HEK293T (cell line): Measurements from ENCODE around the gene PCMTD2.

ENCODE experiments used
- CTCF ChIA-PET: fragments of 350-600 bp; formaldehyde crosslinking; extraction: SDS; loops from one replicate; lab custom pipeline; 2021; ENCODE audit warnings: antibody characterized with exemption, inconsistent platforms; lab: Yijun Ruan, JAX
- POLR2A ChIA-PET: fragments of 350-600 bp; formaldehyde crosslinking; extraction: SDS; loops from one replicate; lab custom pipeline; 2020; ENCODE audit warnings: antibody characterized with exemption, inconsistent platforms; lab: Yijun Ruan, JAX
- DNase-seq: peaks from one replicate; pipeline ENCODE4 v3.0.0; 2012; ENCODE audit warnings: mixed read lengths; ENCODE audit errors: extremely low spot score
- ARNT ChIP-seq: fragments of 450-650 bp; IDR thresholded peaks from 2 replicates; pipeline ENCODE4 v1.6.1; 2017; ENCODE audit warnings: mild to moderate bottlenecking
- BHLHE40 ChIP-seq: fragments of 450-650 bp; IDR thresholded peaks from 2 replicates; pipeline ENCODE4 v1.6.1; 2016; ENCODE audit warnings: mild to moderate bottlenecking, moderate library complexity, borderline replicate concordance
- CTBP1 ChIP-seq: fragments of 450-650 bp; IDR thresholded peaks from 2 replicates; pipeline ENCODE4 v1.6.1; 2016; ENCODE audit warnings: borderline replicate concordance
- ELF4 ChIP-seq: fragments of 450-650 bp; IDR thresholded peaks from 2 replicates; pipeline ENCODE4 v1.6.1; 2017; ENCODE audit warnings: antibody characterized with exemption
- FOXA1 ChIP-seq: fragments of 450-650 bp; IDR thresholded peaks from 2 replicates; pipeline ENCODE4 v1.6.1; 2016; ENCODE audit warnings: mild to moderate bottlenecking
- FOXK2 ChIP-seq: fragments of 450-650 bp; IDR thresholded peaks from 2 replicates; pipeline ENCODE4 v1.6.1; 2016; ENCODE audit warnings: mild to moderate bottlenecking
- FOXM1 ChIP-seq: fragments of 450-650 bp; IDR thresholded peaks from 2 replicates; pipeline ENCODE4 v1.6.1; 2017; ENCODE audit warnings: mild to moderate bottlenecking, borderline replicate concordance
- HDGF ChIP-seq: fragments of 450-650 bp; IDR thresholded peaks from 2 replicates; pipeline ENCODE4 v1.6.1; 2017; ENCODE audit warnings: antibody characterized with exemption, borderline replicate concordance
- L3MBTL2 ChIP-seq: fragments of 450-650 bp; conservative IDR thresholded peaks from 2 replicates; pipeline ENCODE4 v1.6.1; 2016; ENCODE audit warnings: mild to moderate bottlenecking
- LEF1 ChIP-seq: fragments of 450-650 bp; IDR thresholded peaks from 2 replicates; pipeline ENCODE4 v1.6.1; 2017; ENCODE audit warnings: mild to moderate bottlenecking, borderline replicate concordance
- NFRKB ChIP-seq: fragments of 450-650 bp; IDR thresholded peaks from 2 replicates; pipeline ENCODE4 v1.6.1; 2016; ENCODE audit warnings: mild to moderate bottlenecking, moderate library complexity
- PKNOX1 ChIP-seq: fragments of 450-650 bp; IDR thresholded peaks from 2 replicates; pipeline ENCODE4 v1.6.1; 2016
- SP1 ChIP-seq: fragments of 450-650 bp; IDR thresholded peaks from 2 replicates; pipeline ENCODE4 v1.6.1; 2017
- SUZ12 ChIP-seq: fragments of 450-650 bp; IDR thresholded peaks from 2 replicates; pipeline ENCODE4 v1.6.1; 2016; ENCODE audit warnings: mild to moderate bottlenecking
- TARDBP ChIP-seq: fragments of 450-650 bp; IDR thresholded peaks from 2 replicates; pipeline ENCODE4 v1.6.1; 2016
- ZNF384 ChIP-seq: fragments of 450-650 bp; IDR thresholded peaks from 2 replicates; pipeline ENCODE4 v1.6.1; 2016

PCMTD2 gene

DNA sequence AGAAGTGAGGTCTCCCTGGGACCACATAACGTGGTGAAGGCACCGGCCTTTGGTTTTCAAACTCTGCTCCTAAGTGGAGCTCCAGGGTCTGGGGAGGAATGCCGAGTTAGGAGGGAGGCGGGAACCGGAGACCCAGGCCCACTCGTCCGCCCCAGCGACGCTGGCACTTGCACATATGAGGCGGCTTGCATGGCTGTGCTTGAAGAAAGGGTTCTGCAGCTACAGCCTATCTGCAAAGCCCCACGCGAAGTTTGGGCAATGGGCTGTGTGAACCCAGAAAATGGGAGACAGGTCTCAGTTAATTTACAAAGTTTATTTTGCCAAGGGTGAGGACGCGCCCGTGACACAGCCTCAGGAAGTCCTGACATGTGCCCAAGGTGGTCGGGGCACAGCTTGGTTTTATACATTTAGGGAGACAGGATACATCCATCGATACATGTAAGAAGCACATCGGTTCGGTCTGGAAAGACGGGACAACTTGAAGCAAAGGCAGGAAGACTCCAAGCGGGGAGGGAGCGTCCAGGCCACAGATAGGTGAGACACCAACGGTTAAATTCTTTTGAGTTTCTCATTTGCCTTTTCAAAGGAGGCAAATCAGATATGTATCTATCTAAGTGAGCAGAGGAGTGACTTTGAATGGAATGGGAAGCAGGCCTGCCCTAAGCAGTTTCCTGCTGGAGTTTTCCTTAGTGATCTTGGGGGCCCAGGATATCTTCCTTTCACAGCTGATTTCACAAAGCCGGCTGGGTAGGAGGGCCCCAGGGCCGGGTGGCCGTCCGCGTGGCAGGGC lies 782 bp upstream of the PCMTD2 start:
- no peak for DNase-seq
- TF ChIP-seq SUZ12 (no peak), ZNF384 (no peak), FOXK2 (no peak), BHLHE40 (no peak), FOXA1 (no peak), SP1 (no peak), NFRKB (no peak), HDGF (no peak), CTBP1 (no peak), TARDBP (no peak), PKNOX1 (no peak), LEF1 (no peak), FOXM1 (no peak), ARNT (no peak), L3MBTL2 (no peak), ELF4 (no peak)
- POLR2A ChIA-PET = interaction anchor here (1.1 to 3.0 kb wide), 4 partner anchors 9 to 57 kb away, joined by 3 to 17 read pairs (median 3); no protein-coding TSS in a partner anchor
- CTCF ChIA-PET = no interaction called here

GRCh38 chr20:64256282-64256935 lies 861 bp downstream of the PCMTD2 start:
- CTCF ChIA-PET = no interaction called here
- DNase-seq = no peak
- TF ChIP-seq TARDBP (no peak), HDGF (no peak), PKNOX1 (no peak), NFRKB (no peak), CTBP1 (no peak), L3MBTL2 (no peak), SUZ12 (no peak), FOXA1 (no peak), FOXM1 (no peak), ZNF384 (no peak)
- POLR2A ChIA-PET = interaction anchor here (0.9 to 3.0 kb wide), 4 partner anchors 8 to 58 kb away, joined by 3 to 17 read pairs (median 3); no protein-coding TSS in a partner anchor

- TF ChIP-seq TARDBP = no peak
- TF ChIP-seq FOXA1 = no peak
- TF ChIP-seq PKNOX1 = no peak
- no peak for TF ChIP-seq LEF1
- no peak for TF ChIP-seq CTBP1
- no peak for TF ChIP-seq NFRKB
- TF ChIP-seq SUZ12 = no peak
- TF ChIP-seq FOXM1 = no peak
- no peak for TF ChIP-seq ZNF384
- no peak for TF ChIP-seq ARNT
- TF ChIP-seq FOXK2 = no peak
- no peak for TF ChIP-seq BHLHE40
- POLR2A ChIA-PET = interaction anchor here (0.9 kb wide), 1 partner anchor 15 kb away, joined by 3 read pairs; no protein-coding TSS in a partner anchor
- DNase-seq = no peak
- CTCF ChIA-PET = no interaction called here
Measured at GRCh38 chr20:64257107-64257757, 1.7 kb downstream of the PCMTD2 start.

- DNase-seq = no peak
- POLR2A ChIA-PET = no interaction called here
- CTCF ChIA-PET = no interaction called here
- no peak for TF ChIP-seq ZNF384
- TF ChIP-seq FOXA1 = no peak
- no peak for TF ChIP-seq ARNT
- TF ChIP-seq LEF1 = no peak
- no peak for TF ChIP-seq L3MBTL2
- TF ChIP-seq SP1 = no peak
- no peak for TF ChIP-seq NFRKB
- no peak for TF ChIP-seq HDGF
- TF ChIP-seq PKNOX1 = no peak
- TF ChIP-seq TARDBP = no peak
- TF ChIP-seq BHLHE40 = no peak
- TF ChIP-seq FOXK2 = no peak
- no peak for TF ChIP-seq CTBP1
- TF ChIP-seq ELF4 = no peak
- TF ChIP-seq FOXM1 = no peak
- no peak for TF ChIP-seq SUZ12
Measured at GRCh38 chr20:64258071-64258823, 2.7 kb downstream of the PCMTD2 start.
